GM12801 (cell line): ENCODE measurements around the gene FANK1.

Experiments used
- CTCF ChIP-seq: IDR thresholded peaks from one replicate; pipeline ENCODE4 v1.5.1; 2011; ENCODE audit warnings: control low read depth; ENCODE audit not compliant: insufficient read length; ENCODE audit errors: extremely low read depth

FANK1 gene

GRCh38 chr10:125936331-125936730 lies 40.0 kb downstream of the FANK1 start:
- TF ChIP-seq CTCF = no peak

GRCh38 chr10:125940515-125940914 lies 44.2 kb downstream of the FANK1 start:
- no peak for TF ChIP-seq CTCF

GRCh38 chr10:125951290-125951689 lies 54.9 kb downstream of the FANK1 start:
- TF ChIP-seq CTCF = no peak

GRCh38 chr10:125953778-125954385 lies 57.5 kb downstream of the FANK1 start:
- TF ChIP-seq CTCF = no peak

GRCh38 chr10:125955766-125956165 lies 59.4 kb downstream of the FANK1 start:
- TF ChIP-seq CTCF = no peak

GRCh38 chr10:125961743-125962142 lies 65.4 kb downstream of the FANK1 start:
- no peak for TF ChIP-seq CTCF

GRCh38 chr10:125962200-125962599 lies 65.8 kb downstream of the FANK1 start:
- no peak for TF ChIP-seq CTCF
